ENCODE results near the gene TIFAB.

DNA sequence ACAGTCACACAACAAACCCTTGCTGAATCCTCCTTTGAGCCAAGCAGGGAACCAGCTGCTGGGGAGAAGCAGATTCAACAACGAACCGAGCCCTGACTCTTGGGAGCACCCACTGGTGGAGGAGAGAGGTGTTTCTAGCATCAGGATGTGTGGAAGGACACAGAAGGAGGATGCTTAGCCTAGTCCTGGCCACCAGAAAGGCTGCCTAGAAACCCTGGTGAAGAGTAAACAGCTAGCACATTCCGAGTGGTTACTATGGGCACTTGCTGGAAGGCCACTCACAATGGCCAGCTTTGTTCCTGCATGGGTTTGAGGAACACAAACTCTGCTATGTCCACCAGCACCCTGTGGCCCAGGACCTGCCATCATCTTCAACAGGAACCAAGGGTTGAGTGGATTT is 1.8 kb downstream of the TIFAB start:
- TF ChIP-seq EZH2phosphoT487 (IDR thresholded peaks at IDR 0.05; ENCODE audit: unreplicated experiment) (no peak), EZH2 (IDR thresholded peaks at IDR 0.05; ENCODE audit: low read depth, unreplicated experiment) (no peak), STAT1 (IDR thresholded peaks at IDR 0.05; ENCODE audit: unreplicated experiment) (no peak), JUNB (IDR thresholded peaks at IDR 0.05; ENCODE audit: unreplicated experiment) (no peak), POLR2AphosphoS5 (IDR thresholded peaks at IDR 0.05; ENCODE audit: low read depth) (no peak), CREB1 (CRISPR knock-in tag; IDR thresholded peaks at IDR 0.05; ENCODE audit: low read depth) (no peak), NANOG (IDR thresholded peaks at IDR 0.05; ENCODE audit: borderline replicate concordance) (no peak), ZNF114 (CRISPR knock-in tag; IDR thresholded peaks at IDR 0.05) (no peak), ZNF331 (CRISPR knock-in tag; IDR thresholded peaks at IDR 0.05; ENCODE audit: low read depth) (no peak)
- TF ChIP-seq, protein P1, sequence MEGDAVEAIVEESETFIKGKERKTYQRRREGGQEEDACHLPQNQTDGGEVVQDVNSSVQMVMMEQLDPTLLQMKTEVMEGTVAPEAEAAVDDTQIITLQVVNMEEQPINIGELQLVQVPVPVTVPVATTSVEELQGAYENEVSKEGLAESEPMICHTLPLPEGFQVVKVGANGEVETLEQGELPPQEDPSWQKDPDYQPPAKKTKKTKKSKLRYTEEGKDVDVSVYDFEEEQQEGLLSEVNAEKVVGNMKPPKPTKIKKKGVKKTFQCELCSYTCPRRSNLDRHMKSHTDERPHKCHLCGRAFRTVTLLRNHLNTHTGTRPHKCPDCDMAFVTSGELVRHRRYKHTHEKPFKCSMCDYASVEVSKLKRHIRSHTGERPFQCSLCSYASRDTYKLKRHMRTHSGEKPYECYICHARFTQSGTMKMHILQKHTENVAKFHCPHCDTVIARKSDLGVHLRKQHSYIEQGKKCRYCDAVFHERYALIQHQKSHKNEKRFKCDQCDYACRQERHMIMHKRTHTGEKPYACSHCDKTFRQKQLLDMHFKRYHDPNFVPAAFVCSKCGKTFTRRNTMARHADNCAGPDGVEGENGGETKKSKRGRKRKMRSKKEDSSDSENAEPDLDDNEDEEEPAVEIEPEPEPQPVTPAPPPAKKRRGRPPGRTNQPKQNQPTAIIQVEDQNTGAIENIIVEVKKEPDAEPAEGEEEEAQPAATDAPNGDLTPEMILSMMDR (conservative IDR thresholded peaks at IDR 0.05; ENCODE audit: low read depth in 2 of 2) = no peak
- TF ChIP-seq, protein P2, sequence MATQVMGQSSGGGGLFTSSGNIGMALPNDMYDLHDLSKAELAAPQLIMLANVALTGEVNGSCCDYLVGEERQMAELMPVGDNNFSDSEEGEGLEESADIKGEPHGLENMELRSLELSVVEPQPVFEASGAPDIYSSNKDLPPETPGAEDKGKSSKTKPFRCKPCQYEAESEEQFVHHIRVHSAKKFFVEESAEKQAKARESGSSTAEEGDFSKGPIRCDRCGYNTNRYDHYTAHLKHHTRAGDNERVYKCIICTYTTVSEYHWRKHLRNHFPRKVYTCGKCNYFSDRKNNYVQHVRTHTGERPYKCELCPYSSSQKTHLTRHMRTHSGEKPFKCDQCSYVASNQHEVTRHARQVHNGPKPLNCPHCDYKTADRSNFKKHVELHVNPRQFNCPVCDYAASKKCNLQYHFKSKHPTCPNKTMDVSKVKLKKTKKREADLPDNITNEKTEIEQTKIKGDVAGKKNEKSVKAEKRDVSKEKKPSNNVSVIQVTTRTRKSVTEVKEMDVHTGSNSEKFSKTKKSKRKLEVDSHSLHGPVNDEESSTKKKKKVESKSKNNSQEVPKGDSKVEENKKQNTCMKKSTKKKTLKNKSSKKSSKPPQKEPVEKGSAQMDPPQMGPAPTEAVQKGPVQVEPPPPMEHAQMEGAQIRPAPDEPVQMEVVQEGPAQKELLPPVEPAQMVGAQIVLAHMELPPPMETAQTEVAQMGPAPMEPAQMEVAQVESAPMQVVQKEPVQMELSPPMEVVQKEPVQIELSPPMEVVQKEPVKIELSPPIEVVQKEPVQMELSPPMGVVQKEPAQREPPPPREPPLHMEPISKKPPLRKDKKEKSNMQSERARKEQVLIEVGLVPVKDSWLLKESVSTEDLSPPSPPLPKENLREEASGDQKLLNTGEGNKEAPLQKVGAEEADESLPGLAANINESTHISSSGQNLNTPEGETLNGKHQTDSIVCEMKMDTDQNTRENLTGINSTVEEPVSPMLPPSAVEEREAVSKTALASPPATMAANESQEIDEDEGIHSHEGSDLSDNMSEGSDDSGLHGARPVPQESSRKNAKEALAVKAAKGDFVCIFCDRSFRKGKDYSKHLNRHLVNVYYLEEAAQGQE (IDR thresholded peaks at IDR 0.05; ENCODE audit: unreplicated experiment) = no peak
- TF ChIP-seq, protein P3, sequence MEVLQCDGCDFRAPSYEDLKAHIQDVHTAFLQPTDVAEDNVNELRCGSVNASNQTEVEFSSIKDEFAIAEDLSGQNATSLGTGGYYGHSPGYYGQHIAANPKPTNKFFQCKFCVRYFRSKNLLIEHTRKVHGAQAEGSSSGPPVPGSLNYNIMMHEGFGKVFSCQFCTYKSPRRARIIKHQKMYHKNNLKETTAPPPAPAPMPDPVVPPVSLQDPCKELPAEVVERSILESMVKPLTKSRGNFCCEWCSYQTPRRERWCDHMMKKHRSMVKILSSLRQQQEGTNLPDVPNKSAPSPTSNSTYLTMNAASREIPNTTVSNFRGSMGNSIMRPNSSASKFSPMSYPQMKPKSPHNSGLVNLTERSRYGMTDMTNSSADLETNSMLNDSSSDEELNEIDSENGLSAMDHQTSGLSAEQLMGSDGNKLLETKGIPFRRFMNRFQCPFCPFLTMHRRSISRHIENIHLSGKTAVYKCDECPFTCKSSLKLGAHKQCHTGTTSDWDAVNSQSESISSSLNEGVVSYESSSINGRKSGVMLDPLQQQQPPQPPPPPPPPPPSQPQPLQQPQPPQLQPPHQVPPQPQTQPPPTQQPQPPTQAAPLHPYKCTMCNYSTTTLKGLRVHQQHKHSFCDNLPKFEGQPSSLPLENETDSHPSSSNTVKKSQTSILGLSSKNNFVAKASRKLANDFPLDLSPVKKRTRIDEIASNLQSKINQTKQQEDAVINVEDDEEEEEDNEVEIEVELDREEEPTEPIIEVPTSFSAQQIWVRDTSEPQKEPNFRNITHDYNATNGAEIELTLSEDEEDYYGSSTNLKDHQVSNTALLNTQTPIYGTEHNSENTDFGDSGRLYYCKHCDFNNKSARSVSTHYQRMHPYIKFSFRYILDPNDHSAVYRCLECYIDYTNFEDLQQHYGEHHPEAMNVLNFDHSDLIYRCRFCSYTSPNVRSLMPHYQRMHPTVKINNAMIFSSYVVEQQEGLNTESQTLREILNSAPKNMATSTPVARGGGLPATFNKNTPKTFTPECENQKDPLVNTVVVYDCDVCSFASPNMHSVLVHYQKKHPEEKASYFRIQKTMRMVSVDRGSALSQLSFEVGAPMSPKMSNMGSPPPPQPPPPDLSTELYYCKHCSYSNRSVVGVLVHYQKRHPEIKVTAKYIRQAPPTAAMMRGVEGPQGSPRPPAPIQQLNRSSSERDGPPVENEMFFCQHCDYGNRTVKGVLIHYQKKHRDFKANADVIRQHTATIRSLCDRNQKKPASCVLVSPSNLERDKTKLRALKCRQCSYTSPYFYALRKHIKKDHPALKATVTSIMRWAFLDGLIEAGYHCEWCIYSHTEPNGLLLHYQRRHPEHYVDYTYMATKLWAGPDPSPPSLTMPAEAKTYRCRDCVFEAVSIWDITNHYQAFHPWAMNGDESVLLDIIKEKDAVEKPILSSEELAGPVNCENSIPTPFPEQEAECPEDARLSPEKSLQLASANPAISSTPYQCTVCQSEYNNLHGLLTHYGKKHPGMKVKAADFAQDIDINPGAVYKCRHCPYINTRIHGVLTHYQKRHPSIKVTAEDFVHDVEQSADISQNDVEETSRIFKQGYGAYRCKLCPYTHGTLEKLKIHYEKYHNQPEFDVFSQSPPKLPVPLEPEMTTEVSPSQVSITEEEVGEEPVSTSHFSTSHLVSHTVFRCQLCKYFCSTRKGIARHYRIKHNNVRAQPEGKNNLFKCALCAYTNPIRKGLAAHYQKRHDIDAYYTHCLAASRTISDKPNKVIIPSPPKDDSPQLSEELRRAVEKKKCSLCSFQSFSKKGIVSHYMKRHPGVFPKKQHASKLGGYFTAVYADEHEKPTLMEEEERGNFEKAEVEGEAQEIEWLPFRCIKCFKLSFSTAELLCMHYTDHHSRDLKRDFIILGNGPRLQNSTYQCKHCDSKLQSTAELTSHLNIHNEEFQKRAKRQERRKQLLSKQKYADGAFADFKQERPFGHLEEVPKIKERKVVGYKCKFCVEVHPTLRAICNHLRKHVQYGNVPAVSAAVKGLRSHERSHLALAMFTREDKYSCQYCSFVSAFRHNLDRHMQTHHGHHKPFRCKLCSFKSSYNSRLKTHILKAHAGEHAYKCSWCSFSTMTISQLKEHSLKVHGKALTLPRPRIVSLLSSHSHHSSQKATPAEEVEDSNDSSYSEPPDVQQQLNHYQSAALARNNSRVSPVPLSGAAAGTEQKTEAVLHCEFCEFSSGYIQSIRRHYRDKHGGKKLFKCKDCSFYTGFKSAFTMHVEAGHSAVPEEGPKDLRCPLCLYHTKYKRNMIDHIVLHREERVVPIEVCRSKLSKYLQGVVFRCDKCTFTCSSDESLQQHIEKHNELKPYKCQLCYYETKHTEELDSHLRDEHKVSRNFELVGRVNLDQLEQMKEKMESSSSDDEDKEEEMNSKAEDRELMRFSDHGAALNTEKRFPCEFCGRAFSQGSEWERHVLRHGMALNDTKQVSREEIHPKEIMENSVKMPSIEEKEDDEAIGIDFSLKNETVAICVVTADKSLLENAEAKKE (CRISPR knock-in tag; IDR thresholded peaks at IDR 0.05) = no peak
- TF ChIP-seq, protein P4, sequence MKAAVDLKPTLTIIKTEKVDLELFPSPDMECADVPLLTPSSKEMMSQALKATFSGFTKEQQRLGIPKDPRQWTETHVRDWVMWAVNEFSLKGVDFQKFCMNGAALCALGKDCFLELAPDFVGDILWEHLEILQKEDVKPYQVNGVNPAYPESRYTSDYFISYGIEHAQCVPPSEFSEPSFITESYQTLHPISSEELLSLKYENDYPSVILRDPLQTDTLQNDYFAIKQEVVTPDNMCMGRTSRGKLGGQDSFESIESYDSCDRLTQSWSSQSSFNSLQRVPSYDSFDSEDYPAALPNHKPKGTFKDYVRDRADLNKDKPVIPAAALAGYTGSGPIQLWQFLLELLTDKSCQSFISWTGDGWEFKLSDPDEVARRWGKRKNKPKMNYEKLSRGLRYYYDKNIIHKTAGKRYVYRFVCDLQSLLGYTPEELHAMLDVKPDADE (IDR thresholded peaks at IDR 0.05) = no peak

Measured in GM23338 (cell line).